ENCODE data around the gene NHP2.
"Not testable (repeated sequence)": the region's sequence is repeated elsewhere in the genome, so short reads cannot be mapped to it uniquely, and the experiment has no call there.

NHP2 gene

DNA sequence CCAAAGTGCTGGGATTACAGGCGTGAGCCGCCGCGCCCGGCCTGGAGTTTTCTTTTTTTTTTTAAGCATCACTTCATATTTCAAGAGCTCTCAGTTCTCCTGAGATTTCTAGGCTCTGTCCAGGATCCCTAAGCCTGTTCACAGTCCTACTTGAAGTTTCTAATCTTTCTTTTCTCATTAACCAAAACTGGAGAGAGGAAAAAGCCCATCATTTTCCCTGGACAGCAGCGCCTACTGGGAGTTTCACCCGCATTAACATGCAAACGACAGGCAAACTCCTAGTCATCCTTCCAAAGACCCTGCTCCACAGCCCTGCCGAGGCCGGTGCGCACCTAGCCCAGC, 23.5 kb downstream of the NHP2 start:
- peak; percentile 51 for DNase-seq

DNA sequence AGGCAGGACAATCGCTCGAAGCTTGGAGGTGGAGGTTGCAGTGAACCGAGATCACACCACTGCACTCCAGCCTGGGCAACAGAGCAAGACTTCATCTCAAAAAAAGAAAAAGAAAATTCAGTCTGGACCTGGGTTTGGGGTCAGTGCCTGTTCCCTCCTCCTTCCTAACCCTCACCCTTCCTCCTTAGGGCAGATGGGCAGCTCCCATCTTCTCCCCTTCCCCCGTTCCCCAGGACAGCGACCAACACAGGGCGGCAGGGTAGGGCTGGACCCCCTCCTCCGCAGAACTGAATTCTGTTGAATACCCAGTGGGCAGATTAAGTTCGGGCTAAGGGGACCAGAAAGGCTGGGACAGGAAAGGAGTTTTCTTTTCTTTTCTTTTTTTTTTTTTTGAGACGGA, 24.4 kb downstream of the NHP2 start:
- DNase-seq = no peak

DNA sequence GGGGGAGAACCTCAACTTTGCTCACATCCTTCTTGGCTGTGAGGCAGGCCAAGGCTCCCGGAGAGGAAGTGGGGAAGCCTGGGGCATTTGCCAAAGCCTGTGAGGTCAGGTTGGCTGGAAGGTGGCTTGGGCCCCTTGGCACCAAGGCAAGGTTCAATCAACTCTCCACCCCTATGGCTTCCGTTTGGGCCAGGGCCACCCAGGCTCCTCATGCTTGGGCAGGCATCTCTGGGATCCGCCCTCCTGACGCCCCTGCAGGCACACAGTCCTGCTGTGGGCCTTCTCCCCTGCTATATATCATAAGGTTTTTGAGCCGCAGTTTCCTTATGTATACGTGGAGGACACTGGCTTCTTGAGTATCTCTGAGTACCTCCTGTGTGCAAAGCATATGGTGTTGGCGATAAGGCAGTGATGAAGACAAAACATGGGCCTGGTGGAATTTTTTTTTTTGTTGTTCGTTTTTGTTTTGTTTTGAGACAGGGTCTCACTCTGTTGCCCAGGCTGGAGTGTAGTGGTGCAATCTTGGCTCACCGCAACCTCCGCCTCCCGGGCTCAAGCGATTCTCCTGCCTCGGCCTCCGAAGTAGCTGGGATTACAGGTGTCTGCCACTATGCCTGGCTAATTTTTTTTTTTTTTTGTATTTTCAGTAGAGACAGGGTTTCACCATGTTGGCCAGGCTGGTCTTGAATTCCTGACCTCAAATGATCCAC, 26.2 kb downstream of the NHP2 start:
- not testable (repeated sequence) for DNase-seq

DNA sequence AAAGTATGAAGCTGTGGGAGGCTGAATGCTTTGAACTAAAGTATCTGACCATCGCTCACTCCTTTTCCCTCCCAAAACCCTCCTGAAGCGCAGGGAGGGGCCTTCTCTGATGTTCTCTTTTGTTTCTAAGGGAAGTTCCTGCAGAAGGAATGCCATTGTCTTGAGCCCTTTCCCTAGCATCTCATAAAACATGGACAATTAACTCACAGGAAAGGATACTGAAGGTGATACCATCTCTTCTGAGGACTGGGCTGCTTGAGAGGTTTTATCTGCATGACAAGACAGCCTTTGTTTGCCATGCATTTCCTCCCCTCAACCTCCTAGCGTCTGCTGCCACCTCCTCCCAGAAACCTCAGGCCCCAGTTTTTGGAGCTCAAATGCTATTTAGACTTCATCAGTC, 27.1 kb downstream of the NHP2 start:
- no peak for DNase-seq

DNA sequence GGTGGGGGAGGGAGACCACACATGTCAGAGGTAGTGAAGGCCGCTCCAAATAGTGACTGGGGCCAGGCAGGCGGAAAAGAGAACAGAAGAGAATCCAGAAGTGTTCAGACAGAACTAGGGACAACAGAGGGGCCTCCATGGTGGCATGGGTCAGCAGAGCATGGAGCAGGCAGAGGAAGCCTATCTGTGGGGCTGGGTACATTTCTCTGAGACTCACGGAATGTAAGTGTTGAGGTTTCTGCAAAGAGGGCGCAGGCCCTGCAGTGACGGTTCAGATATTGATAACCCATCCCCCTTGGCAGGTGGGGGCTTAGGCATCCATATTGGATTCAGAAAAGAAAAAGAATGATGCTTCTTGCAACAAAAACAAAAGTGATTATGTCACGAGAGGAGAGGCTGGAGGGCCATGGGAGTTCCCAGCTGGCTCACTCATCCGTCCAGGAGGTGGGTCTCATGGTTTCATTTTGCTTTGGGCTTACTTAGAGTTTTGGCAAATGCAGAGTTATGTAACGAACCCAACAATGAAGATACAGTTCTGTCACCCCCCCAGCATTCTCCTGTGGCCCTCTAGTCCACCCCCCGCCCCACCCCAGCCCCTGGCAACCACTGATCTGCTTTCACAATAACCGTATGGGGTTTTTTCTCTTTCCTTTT, 28.3 kb downstream of the NHP2 start:
- DNase-seq = no peak

DNA sequence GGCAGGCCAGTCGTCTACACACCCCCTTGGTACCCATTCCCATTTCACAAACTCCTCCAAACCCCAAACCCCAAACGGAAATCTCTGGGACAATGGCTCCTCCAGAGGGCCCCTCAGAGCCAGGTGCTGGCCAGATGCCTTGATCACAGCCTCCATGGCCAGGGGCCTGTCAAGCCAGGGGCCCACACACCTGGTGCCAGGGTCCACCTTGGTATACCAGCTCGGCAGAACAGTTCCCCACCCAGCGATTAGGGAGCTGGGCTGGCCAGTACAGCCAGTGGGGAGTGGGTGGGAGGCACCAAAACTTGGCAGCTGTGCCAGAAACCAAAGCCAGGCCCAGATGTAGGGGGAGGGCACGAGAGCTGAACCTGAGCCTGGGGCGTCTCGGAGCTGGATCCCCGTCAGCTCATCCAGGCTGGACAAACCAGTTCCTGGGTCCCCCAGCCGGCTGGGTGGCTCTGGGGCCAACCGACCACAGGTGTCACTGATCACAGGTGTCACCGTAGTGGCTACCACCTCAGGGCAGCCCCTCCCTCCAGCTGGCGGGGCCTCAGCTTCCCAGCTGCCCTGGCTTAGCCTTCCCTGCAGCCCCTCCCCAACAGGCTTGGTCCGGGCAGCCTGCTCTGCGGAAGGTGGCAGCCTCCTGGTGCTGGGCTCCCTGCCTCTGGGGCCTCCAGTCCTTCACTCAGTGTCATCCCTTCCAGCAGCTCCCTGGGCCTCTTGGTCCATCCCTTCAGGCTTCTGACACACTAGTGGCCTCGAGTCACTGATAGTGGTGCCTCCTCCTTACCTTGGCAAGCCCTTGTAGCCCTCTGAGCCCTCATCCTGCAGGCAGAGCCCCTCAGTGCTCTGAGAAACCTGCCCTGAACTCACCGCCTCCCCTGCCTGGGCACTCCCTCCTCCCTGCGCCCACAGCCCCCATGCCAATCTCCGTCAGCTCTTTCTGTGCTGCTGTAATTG, 29.4 kb downstream of the NHP2 start:
- DNase-seq = no peak

DNA sequence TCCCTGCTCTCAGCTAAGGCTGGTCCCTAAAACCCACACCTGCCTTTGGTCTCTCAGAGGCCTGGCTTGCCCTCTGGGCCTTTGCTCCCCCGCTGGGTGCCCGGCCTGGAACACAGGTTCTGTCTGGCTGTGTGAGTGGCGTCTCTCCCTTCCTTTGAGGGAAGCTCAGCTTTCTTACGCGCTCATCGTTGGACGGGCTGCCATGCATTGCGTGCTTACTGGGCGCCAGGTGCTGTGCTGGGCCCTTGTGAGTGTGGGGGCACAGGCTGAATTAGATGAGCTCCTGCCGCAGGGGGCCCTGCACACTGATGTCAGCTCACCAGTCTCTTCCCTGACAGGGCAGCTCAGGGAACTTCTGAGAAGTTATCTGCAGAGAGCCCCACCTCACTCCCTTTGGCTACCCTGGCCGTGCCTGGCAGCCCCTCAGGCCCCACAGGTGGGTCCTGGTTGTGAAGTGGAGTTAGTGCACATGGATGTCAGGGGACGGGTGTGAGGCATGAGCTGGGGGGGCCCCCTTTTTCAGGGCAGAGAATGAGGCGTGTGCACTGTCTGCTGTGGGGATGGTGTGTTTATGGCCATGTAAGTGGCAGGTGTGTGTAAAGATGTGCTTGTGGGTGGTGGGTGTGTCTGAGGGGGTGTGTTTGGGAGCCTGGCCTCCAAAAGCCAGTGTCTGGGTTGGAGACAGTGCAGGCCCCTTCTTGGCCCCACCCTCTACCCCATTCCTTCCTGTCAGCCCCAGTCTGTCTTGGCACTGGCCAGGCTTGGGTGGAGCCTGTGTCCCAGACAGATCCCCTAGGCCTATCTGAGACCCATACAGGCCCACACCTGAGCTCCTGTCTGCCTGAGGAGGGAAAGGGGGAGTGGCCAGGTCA, 30.4 kb downstream of the NHP2 start:
- no peak for DNase-seq

DNA sequence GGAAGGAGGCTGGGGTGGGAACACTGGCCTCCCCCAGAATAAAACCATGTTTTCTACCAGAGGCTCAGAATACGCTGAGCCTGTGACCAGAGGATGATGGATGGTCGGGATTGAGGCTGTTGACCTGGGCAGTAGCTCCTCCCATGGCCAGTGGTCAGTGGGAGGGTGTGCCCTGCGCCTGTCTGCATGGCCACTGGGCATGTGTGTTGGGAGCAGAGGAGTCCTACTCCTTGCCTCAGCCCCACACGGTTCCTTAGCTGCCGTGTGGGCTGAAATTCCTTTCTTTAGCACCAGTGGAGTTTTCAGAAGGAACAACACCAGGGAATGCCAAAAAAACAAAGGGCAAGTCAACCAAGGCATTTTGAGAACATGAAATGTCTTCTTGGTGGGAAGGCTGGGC, 31.3 kb downstream of the NHP2 start:
- no peak for DNase-seq

DNA sequence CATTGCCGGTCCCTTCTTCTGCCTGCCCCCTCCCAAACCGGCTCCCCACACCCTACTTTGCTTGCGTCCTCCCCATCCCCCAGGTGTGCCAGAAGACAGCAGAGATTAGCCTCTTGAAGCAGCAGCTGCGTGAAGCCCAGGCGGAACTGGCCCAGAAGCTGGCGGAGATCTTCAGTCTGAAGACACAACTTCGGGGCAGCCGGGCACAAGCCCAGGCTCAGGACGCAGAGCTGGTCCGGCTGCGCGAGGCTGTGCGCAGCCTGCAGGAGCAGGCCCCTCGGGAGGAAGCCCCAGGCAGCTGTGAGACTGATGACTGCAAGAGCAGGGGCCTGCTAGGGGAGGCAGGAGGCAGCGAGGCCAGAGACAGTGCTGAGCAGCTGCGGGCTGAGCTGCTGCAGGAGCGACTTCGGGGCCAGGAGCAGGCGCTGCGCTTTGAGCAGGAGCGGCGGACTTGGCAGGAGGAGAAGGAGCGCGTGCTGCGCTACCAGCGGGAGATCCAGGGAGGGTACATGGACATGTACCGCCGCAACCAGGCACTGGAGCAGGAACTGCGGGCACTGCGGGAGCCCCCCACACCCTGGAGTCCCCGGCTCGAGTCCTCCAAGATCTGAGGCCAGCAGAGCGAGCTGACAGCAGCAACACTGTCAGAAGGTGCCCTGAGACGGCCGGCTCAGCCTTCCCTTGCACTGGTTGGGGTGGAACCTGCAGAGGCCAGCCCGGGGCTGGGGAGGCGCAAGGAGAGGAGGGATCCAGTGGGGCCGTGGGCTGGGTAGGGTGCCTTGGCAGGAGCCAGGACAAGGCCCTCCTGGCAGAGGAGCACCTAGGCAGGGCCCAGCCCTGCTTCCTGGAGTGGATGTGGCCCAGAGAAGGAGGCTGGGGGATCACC, 32.1 kb downstream of the NHP2 start:
- no peak for DNase-seq

DNA sequence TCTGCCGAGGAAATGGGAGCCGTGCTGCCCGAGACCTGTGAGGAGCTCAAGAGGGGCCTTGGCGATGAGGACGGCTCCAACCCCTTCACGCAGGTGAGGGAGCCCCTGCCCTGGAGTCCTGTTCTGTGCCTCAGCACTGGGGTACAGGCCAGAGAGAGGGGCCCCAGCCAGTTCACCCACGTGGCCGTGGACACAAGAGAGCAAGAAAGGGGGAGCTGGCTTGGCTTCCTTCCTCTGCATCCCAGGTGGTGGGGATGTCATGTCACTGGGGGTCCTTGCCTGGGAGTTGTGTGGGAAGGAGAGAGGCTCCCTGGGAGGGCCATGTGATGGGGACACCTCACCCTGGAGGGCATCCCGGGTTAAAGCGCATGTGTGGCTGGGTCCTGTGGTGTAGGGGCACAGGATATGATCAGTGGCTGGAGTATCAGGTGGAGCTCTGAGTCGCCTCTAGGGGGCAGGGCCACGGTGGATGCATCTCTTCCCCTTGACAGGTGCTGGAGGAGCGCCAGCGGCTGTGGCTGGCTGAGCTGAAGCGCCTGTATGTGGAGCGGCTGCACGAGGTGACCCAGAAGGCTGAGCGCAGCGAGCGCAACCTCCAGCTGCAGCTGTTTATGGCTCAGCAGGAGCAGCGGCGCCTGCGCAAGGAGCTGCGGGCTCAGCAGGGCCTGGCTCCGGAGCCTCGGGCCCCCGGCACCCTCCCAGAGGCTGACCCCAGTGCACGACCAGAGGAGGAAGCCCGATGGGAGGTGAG, 32.9 kb downstream of the NHP2 start:
- DNase-seq = peak; percentile 88

DNA sequence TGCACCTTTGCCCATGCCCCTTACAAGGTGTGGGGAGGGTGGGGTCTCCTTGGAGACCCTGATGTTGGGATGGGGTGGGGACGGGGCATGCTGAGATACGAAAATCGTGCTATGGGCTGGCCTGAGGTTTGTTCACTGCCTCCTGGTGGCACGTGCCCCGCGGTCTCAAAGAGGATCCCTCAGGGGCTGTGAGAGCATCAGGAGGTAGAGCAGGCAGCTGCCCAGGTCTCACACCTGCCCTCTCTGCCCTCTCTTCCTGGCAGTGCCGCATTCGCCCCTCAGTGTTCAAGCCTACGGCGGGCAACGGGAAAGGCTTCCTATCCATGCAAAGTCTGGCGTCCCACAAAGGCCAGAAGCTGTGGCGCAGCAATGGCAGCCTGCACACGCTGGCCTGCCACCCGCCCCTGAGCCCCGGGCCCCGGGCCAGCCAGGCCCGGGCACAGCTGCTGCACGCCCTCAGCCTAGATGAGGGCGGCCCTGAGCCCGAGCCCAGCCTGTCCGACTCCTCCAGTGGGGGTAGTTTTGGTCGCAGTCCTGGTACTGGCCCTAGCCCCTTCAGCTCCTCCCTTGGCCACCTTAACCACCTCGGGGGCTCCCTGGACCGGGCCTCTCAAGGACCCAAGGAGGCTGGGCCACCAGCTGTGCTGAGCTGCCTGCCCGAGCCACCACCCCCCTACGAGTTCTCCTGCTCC, 33.6 kb downstream of the NHP2 start:
- no peak for DNase-seq

DNA sequence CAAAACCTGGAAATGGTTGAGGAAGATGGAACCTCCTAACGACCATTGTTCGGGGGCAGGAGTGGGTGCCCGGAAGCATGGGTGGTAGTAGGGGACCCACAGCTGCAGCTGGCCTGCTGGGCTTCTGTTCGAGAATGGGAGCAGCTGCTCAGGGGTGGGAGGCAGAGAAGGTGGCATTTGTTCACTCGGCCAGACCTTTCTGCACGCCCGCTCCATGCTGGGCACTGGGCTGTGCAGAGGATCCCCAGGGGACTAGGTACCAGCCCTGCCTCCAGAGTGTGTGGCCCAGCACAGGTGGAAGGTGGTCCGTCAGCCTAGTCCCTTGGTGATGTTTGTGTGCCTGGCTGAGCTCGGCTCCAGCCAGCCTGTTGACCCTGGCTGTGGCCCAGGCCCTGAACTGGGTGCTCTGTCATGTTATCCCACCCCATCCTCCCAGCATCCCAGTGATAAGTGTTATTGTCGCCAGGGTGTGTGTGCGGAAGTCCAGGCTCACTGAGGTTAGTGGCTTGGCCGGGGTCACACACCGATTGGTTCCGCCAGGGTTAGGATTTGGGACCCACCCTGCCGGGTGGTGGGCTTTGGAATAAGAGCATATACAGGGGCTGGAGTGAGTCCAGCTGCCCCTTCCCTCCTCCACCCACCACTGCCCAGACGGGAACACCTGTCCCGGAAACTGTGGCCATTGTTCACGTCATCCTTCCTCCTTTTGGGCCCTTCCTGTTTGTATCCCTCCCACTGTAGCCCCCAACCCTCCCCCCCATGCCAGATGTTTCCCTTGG, 35.6 kb downstream of the NHP2 start:
- DNase-seq = no peak

DNA sequence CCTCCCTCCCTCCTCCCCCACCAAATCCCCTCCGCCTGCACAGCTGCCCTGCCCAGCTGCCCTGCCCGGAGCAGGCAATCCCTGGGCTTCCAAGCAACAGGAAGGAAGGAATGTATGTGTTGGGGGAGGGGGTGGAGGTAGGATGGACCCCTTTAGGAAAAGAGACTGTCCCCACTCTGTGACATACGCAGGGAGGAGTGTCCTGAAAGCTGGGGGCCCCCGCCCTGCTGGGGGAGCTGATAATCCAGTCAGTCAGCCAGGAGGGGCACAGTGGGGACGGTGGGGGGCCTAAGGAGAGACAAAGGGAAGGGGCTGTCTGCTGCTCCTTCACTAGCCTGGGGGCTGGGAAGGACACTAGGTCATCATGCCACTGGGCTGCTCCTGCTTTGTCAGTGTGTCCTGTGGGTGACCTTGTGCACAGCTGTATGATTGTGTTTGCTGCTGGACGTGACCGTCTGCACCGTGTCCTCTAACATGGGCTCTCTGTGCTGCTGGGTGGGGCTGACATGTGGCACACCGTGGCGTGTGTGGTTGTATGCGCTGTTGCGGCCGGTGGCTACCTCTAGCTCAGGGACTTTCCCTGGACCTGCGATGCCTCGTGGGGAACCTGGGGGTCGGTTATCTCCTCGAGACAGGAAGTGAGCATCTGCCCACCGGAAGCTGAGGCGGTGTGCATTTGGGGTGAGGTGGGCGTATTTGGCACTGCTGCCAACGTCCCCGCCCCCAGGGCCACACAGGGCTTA, 37.4 kb downstream of the NHP2 start:
- no peak for DNase-seq

DNA sequence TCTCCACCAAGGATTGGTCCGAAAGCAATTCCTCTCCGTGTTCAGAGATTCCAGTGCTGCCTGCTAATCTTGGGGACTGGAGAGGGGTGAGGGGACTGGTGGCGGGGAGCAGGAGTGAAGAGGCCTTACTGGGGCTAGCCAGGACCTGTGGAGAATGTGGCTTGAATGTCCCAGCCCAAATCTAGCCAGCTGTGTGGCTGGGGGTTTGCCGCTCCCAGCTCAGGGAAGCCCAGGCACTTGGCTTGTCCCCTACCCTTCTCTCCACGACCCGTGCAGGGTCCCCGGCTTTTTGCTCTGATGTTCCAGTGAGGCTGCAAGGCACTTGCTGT, 37.9 kb downstream of the NHP2 start:
- no peak for DNase-seq

DNA sequence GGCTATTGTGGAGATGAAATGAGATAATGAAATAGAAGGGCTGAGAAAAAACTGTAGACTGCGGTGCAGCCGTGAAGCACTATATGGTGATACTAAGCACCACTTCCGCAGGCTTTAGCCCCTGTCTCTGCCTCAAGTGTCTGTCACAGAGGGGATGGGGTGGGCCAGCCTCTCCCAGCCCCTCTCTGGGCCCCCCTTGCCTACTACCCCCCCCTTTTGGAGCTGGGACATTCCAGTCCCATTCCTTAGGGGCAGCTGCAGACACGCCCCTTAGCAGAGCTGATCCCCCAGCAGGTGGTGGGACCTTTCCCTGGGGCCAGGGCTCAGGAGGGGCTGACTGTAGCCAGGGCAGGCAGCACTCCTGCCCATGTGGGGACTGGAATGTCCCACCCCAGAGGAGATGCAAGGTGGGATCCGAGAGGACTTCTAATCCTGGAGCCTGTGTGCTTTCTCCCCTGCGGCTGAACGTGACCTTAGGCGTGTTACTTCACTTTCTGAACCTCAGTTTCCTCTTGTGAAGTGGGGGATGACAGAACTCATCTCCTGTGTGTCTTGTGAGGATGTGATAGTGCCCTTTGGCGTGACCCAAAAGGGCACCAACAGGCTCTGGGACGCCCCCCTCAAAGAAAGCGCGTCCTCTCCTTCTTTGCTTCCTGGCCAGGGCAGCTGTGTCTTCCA, 38.4 kb downstream of the NHP2 start:
- no peak for DNase-seq

DNA sequence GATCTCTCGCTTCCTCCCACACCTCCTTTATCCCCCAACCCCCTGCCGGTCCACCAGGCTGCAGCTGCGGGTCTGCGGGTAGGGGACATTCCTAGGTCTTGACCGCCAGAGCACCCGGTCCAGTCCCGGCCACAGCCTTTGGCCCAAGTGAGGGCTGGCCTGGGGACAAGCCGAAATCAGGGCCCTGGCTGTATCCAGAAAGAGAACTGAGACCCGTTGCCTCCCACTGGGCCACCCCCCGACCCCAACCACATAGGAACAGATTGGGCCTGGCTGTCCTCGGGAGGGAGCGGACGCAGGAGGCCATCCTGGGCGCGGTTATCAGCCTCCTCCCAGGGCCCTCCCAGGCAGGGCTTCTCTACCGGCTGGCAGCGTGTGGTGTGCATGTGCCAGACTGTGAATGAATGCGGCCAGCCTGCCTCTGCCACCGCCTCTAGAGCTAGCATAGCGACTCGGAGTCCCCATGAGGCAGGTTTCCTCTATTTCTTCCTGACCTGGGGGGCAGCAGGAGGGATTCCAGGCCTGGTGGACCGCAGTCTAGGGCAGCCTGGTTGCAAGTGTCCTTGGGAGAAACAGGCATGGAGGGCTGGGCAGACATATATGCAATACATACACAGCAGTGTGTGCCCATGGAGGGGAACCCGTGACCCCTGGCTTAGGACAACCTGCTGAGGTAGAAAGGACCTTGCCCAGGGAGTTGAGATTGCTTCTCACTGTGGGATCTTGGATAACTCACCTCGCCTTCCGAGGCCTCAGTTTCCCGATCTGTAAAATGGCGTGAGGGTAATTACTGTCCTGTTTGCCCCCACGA, 39.2 kb downstream of the NHP2 start:
- DNase-seq = no peak

DNA sequence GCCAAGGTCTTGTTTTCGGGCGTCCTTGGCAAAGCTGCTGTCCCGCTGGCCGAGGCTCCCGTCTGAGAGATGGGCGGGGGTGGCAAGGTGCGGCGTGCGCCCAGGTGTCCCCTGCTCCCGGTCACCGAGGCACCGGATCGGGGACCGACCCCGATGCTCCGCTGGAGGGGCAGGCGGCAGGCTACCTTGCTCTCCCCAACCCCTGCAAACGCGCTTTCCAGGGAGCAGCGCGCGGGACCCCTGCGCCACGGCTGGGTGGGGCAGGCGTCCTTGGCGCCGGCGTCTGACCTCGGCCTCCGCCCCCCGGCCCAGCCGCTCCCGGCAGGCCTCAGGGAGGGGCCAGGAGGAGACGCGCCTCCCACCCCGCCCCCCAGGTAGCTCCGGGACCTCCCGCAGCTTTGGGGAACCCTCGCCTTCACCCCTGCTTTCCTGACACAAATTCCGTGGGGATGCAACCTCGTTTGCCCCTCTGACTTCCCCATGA, 39.8 kb downstream of the NHP2 start:
- no peak for DNase-seq

All from NCI-H2171 treated with DMSO at 0.1 percent for 48 hours (cell line).